Islet of Langerhans (tissue), 1 donor: ENCODE measurements around the gene DOCK2.
"Not testable (repeated sequence)": the region's sequence is repeated elsewhere in the genome, so short reads cannot be mapped to it uniquely, and the experiment has no call there.

Experiments used
- FAIRE-seq: peaks from one replicate; lab custom pipeline; 2011; peaks lifted over from hg19 to GRCh38; lab: Jason Lieb, UNC

The DOCK2 gene

GRCh38 chr5:169719360-169720314, 82.6 kb downstream of the DOCK2 start:
- FAIRE-seq, result no peak

- FAIRE-seq, result no peak
Observed at GRCh38 chr5:169721771-169722170, 84.7 kb downstream of the DOCK2 start.

- FAIRE-seq, result no peak
Observed at GRCh38 chr5:169723103-169723831, 86.2 kb downstream of the DOCK2 start.

DNA sequence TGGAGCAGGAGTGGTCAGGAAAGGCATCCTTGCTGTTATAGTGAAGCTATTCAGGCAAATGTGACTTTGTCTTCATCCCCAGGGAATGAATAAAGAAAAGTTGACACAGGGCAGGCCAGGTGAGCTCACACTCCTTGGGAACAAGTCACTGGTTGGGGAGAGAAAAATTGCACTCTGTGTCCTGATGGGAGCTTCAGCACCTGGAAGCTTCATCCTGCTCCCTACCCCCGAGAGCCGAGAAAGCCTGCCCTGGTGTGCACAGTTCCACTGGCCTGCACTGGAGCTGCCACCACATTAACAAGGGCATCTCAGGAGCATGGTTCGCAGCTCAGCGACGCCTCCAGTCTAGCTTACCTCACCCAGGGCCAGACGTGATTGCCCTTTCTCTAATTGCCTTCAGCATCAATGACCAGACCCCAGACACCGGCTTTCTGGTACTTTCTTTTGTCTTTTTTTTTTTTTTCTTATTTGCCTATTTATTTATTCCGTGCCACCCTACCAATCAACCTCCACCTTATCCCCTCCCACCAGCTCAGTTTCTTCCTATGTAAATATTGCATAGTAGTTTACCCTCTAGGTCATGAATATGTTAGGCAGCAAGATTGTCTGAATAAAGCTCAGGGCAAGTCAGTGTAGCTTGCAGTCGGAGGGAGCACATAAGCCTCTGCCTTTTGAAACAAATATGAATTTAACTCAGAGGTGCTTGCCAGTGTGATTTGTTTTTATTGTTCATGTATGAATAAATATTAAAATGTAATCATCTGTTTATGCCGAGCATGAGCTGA, 87.4 kb downstream of the DOCK2 start:
- FAIRE-seq, result no peak

DNA sequence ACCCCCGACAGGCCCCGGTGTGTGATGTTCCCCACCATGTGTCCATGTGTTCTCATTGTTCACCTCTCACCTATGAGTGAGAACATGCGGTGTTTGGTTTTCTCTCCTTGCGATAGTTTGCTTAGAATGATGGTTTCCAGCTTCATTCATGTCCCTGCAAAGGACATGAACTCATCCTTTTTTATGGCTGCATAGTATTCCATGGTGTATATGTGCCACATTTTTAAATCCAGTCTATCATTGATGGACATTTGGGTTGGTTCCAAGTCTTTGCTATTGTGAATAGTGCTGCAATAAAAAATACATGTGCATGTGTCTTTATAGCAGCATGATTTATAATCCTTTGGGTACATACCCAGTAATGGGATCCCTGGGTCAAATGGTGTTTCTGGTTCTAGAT, 88.6 kb downstream of the DOCK2 start:
- not testable (repeated sequence) for FAIRE-seq

DNA sequence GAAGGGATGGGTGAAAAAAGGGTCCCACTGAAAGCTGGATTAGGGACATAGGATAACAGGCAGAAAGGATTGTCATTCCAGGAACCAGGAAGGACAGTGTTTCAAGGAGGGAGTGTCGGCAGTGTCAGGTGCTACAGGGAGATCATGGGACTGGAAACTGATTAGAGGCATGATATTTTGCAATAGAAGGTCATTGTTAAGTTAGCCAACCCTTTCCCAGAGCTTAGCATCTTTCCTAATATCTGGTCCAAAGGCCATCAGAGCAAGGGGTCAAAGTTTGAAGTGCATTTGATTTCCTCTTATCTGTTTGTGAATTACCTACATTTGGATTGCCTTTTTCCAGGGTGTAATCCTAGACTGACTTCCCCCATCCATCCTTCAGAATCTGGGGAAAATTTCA, 91.3 kb downstream of the DOCK2 start:
- FAIRE-seq, result no peak

- FAIRE-seq, result no peak
Observed at GRCh38 chr5:169731221-169731620, 94.1 kb downstream of the DOCK2 start.

DNA sequence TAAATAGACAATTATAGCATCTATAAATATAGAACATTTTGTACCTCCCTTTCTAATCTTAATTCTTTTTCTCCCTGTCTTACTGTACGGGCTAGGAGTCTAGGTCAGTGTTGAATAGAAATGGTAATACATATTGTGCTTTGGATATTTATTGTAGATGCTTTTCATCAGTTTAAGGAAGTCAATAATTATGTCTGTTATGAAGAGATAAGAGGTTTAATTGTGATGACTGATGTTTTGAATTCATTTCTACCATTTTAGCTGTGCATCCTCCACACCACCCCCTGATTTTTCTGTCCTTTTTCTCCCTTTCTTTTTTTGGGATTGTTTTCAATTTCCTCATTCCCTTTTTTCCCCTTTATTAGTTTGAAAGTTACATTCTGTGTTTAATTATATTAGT, 95.8 kb downstream of the DOCK2 start:
- no peak for FAIRE-seq

DNA sequence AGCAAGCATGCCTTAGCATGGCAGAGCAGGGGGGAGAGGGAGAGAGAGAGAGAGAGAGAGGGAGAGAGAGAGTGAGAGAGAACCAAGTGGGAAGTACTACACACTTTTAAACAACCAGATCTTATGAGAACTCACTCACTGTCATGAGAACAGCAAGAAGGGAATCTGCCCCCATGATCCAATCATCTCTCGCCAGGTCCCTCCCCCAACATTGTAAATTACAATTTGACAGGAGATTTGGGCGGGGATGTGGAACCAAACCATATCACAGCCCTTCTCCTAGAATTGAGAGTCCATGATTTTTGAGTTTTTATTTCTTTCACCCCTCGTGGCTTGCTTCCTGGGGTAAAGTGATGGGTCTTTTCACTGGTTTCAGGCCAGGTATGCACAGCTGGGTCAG, 98.8 kb downstream of the DOCK2 start:
- FAIRE-seq, result no peak

- no peak for FAIRE-seq
Observed at GRCh38 chr5:169736653-169737052, 99.6 kb downstream of the DOCK2 start.

DNA sequence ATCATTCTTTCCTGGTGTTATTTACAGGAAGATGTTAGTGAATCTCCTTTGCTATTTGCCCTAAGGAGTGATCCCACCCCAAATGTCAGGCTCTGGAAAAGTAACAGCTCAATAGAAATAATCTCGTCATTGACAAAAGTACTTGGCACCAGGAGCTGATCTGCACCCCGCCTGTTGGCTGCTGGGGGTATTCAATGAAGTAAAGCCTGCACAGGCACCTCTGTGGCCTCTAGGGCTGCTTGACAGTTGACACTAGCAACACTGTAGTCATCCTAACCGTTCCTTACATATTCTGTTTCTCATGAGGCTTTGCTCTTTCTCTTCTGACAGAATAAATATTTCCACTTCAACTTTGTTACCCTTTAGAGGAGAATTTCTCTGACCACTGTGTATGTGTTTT, 103.4 kb downstream of the DOCK2 start:
- FAIRE-seq, result no peak

DNA sequence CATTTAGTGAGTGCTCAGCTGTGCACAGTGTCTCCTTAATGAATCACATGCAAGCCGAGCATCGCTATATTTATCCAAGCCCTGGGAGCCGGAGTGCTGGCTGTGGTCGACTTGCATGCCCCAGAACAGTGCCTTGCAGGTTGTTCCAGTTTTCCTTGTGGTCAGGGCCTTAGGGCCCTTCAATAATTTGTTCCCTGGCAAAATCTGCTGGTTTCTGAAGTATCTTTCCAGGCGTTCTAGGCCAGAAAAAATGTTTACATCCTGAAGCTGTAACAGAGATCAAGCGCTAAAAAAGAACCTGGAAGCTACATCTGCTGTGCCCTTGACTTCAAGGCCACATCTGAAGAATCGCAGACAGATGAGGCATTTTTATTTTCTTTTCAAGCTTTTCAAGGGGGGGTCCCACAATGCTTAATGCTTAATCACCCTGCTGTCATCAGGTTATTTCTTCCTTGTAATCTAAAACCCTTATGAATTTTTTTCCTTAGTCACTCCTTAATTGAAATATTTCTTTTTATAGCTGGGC, 105.8 kb downstream of the DOCK2 start:
- FAIRE-seq, result no peak

DNA sequence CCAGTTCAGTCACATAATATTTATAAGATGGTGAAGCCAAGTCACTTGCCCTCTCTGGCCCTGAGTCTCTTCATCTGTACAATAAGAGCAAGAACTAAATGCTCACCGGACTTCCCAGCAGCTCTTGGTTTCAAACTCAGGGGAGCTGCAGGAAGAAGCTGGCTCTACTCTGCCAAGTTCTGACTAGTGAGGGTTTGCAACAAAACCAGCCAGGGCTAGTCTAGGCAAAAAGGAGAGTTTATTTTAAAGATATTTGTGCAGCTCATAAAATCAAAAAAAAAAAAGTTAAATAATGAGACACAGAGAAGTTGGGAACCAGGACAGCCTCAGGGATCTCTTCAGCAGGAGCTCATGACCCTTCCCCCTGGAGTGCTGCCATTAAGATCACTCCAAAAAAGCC, 107.3 kb downstream of the DOCK2 start:
- FAIRE-seq, result no peak

DNA sequence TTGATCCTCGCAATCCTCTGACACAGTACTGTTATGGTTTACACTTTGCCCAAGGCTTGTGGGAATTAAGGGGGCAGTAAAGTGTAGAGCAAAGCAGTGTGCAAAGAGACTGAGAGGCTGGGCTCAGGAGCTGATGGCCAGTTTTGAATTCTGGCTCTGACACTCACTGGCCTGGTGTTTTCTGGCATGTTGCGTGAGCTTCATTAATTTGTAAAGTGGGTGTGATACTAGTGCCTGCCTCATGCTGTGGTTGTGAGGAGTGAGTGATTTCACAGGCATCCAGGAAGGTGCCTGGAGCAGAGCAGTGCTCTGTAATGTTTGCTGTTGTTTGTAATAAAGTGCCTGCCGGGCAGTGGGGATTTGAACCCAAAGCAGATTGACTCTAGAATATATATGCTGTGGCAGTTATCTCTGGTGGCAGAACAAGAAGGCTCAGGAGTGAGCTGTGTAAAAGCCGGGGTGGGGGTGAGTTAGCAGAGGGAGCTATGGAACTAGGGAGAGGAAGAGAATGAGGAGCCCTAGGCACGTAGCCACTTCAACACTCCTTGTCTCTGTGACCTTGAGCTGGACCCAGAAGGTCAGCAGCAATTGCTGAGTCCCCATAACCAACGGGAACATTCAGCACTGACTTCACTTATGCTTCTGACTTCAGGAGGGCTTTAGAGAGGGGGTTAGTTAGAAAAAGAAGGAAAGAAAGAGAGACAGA, 108.5 kb downstream of the DOCK2 start:
- FAIRE-seq, result no peak

DNA sequence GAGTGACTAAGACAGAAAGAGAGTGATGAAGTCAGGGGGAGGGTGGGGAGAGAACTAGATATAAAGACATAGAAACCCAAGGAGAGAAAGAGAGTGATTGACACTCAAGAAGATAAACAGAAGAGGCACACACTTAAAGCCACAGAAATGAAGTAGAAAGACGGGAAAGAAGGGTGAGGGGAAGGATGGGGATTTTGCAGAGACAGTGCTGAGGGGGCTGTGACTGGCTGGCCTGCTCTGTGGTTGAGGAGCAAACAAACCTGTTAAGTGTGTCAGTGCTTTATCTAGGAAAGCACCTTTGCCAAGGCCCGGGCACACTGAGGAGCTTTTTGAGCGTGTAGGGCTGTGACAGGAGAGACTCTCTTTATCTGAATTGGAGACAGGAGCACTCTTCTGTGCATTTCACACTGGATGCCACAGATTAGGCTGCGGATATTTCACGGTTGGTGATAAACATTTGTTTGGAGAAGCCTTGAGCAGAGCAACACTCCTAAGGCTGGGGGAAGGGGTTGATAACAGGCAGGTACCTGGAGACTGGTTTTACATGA, 109.1 kb downstream of the DOCK2 start:
- no peak for FAIRE-seq

GRCh38 chr5:169748174-169748573, 111.1 kb downstream of the DOCK2 start:
- FAIRE-seq, result no peak

GRCh38 chr5:169749295-169749694, 112.2 kb downstream of the DOCK2 start:
- FAIRE-seq, result no peak

DNA sequence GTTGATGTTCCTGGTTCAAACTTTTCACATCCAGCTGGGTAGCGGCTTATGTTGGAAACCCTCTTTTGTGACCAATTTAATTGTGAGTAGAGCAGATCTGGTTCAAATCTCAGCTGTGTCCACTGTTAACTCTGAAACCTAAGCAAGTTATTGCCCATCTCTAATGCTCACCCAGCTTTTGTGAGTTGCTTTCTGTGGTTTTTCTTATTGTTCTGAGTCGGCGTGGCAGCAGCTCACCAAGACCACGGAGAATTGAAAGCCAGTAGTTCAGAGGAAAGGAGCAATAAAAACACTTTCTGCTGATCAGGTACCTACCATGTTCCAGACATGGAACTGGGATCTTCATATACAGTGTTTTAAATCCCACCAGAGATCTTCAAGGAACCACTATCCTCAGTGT, 114.4 kb downstream of the DOCK2 start:
- no peak for FAIRE-seq

- FAIRE-seq, result not testable (repeated sequence)
Observed at GRCh38 chr5:169752566-169752965, 115.5 kb downstream of the DOCK2 start.

DNA sequence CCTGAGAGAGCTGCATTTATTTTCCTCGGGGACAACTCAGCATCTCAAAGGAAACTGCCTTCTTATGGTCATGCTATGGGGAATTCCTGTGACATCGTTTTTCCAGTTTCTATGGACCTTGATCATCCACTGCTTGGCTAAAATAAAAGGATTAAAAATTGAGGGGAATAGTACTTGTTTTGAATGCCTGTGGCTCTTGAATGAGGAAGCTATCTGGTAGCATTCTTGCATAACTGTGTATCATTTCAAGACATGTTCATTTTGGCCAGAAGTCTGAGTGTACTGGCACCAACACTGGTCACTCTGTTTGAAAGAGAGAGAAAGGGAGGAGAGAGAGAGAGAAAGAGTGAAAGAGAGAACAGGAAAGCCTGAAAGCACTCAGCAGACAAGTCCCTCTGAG, 116.7 kb downstream of the DOCK2 start:
- no peak for FAIRE-seq

DNA sequence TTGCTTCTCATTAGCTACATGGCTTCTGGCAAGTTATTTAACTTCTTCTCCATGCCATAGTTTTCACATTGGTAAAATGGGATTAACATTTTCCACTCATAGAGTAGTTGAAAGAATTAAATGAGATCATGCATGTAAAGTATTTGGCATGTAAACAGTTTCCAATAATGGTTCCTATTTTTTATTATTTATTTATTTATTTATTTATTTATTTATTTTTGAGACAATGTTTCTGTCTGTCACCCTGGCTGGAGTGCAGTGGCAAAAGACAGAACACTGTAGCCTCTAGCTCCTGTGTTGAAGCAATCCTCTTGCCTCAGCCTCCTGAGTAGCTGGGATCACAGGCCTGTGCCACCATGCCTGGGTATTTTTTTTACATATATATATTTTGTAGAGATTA, 117.7 kb downstream of the DOCK2 start:
- FAIRE-seq, result no peak
